Measurements from ENCODE around the gene ATRN.
A peak's percentile ranks its signal among the peaks of the same experiment; 100 is the strongest.
"Not testable (repeated sequence)": the region's sequence is repeated elsewhere in the genome, so short reads cannot be mapped to it uniquely, and the experiment has no call there.

The ATRN gene

DNA sequence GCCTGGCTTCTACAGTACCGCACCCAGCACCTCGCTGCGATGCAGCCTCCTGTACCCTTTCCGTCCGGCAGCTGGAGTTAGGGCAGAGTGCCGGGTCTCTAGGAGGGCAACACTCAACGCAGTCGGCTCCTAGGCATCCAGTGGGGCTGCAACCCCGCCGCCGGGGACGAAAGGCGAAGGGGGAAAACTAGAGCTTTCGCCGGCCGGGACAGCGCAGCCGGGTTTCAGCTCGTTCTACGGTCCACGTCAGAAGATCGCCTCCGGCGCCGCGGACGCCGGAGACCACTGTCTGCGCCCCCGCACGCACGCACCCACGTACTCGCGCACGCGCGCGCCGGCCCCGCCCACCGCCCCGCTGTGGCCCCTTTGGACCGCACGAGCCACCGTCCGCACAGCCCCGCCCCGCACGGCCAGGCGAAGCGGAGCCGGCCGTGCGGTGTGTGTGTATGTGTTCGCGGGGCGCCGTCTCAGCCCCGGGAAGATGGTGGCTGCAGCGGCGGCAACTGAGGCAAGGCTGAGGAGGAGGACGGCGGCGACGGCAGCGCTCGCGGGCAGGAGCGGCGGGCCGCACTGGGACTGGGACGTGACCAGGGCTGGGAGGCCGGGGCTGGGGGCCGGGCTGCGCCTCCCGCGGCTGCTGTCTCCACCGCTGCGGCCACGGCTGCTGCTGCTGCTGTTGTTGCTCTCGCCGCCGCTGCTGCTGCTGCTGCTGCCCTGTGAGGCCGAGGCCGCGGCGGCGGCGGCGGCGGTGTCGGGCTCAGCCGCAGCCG lies at the start of gene ATRN:
Gene ATRN, plus strand, starts transcription at position 392 of the 770 bp plus-strand sequence. Its CDS starts 90 bp downstream, at position 482.
- peak; percentile 91 for DNase-seq

DNA sequence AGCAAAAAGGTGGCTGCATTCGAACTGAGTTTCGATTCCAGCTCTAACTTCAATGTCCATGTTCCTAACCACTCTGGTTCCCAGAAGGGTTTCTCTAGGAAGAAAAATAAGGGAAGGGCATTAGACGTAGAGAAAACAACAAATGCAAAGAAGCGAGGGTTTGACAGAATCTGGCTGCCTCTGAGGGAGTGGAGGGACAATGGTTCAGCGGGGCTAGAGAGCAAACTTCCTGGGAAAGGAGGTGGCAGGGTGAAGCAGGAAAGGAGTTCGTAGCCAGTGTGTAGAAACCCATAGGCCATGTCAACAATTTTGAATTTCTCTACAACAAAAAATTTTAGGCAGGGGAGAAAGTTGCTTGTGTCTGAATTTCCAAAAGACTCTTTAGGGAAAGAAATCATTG lies 48.8 kb upstream of the ATRN start:
- no peak for DNase-seq

- DNase-seq = no peak
Measured at GRCh38 chr20:3423126-3423525, 47.7 kb upstream of the ATRN start.

- not testable (repeated sequence) for DNase-seq
Measured at GRCh38 chr20:3426766-3427165, 44.1 kb upstream of the ATRN start.

DNA sequence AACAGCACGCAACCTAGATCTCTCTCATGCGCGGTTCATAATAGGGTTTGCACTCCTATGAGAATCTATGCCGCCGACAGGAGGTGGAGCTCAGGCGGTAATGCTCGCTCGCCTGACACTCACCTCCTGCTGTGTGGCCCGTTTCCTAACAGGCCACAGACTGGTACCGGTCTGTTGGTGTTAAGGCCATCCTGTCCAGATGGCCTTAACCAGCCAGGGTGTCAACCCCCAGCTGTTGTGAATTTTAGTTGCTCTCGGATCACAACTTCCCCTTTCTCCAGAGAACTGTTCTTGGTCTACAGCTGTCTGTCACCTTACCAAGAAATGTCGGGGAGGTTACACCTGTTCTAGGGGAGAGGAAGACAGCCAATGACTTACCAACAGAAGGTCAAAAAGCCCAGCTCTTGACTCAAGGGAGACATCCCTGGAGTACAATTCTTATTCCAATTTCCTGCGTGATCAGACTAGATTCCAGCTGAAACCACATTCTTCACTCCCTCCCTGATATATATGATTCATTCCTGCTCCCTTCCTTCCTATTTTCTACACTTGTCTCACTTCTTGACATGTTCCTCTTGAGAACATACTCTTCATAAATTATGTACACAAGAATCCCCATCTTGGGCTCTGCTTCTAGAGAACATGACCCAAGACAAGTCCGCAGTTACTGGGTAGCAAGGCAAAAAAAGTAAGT lies 40.3 kb upstream of the ATRN start:
- peak; percentile 66 for DNase-seq

DNA sequence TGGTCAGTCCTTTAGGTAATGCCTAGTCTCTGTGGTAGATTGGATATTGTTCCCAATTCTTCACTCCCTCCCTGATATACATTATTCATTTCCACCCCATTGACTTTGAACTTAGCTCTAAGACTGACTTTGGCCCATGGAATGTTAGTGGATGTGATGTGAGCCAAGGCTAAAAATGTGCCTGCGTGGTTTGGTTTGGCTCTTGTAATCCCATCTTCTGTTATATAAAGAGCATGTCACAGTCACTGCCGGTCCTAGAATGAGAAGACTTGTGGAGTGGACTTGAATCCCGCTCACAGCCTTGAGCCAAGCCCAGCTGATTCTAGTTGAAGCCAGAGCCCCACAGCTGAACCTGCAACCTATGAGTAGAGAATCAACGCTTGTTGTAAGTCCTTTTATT lies 39.7 kb upstream of the ATRN start:
- no peak for DNase-seq

DNA sequence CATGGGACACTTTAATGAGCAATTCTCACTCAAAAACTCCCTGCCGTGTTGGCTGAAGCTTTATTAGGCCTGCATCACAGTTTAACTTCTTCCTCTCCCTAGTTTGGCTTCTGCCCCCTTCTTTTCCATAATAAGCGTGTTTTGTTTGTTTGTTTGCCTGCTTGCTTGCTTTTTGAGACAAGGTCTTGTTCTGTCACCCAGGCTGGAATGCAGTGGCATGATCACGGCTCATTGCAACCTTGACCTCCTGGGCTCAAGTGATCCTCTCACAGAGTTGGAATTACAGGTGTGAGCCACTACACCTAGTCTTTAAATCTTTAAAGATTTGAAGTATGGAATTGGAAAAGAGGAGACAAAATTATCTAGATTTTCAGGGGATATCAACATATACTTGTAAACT lies 38.0 kb upstream of the ATRN start:
- DNase-seq = no peak

GRCh38 chr20:3433744-3434143 lies 37.1 kb upstream of the ATRN start:
- DNase-seq = peak; percentile 3

- DNase-seq = peak; percentile 88
Measured at GRCh38 chr20:3434232-3434631, 36.6 kb upstream of the ATRN start.

- DNase-seq = no peak
Measured at GRCh38 chr20:3436864-3437574, 33.8 kb upstream of the ATRN start.

- DNase-seq = no peak
Measured at GRCh38 chr20:3446779-3447178, 24.0 kb upstream of the ATRN start.

- no peak for DNase-seq
Measured at GRCh38 chr20:3447321-3447720, 23.5 kb upstream of the ATRN start.

DNA sequence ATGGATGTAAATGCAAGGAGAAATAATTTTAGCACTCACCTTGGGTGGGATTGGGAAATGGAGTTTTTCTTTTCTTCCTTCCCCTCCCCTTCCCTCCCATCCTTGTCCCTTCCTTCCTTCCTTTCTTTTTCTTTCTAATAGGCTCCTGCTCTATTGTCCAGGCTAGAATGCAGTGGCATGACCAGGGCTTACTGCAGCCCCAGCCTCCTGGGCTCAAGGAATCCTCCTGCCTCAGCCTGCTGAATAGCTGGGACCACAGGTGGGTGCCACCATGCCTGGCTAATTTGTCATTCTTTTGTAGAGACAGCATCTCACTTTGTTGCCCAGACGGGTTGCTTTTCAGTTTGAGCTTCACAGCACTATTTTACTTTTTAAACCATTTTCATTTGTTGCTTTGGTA lies 21.5 kb upstream of the ATRN start:
- DNase-seq = no peak

- DNase-seq = no peak
Measured at GRCh38 chr20:3452136-3452535, 18.7 kb upstream of the ATRN start.

DNA sequence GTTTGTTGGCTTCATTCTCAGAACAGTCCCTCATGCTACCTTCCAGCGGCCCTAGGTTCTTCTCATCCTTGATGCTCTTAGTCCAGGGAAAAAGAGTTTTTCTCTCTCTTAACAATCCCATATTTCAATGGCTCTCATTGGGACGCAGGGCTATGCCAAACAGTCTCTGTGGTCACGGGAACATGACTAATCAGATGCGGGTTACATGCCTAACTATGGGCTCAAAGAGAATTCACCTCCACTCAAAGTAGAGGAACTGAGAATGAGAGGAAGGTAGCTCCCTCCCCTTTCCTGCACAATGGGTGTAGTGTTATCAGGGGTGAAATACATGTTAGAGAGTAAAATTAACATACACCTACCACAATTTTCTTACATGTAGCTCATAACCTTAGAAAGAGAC lies 18.1 kb upstream of the ATRN start:
- DNase-seq = no peak

GRCh38 chr20:3454831-3455230 lies 16.0 kb upstream of the ATRN start:
- no peak for DNase-seq

DNA sequence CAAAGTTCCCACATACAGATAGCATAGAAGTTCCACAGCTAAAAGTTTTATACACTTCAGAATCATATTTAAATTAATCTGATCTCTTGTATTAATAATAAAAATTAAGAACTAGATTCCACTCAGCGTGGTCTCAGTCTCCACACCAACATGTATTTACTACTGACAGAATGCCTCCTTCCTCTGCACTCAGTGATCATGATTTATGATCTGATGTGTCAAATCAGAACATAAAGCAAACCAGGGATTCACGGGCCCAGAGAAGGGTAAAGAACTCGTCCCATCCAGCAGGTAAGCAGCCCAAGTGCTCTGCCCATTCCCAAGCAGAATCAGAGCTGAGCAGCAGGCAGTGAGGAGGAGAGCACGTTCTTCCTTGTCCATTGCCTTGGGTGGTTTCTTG lies 14.2 kb upstream of the ATRN start:
- no peak for DNase-seq

- DNase-seq = no peak
Measured at GRCh38 chr20:3459881-3460307, 10.9 kb upstream of the ATRN start.

DNA sequence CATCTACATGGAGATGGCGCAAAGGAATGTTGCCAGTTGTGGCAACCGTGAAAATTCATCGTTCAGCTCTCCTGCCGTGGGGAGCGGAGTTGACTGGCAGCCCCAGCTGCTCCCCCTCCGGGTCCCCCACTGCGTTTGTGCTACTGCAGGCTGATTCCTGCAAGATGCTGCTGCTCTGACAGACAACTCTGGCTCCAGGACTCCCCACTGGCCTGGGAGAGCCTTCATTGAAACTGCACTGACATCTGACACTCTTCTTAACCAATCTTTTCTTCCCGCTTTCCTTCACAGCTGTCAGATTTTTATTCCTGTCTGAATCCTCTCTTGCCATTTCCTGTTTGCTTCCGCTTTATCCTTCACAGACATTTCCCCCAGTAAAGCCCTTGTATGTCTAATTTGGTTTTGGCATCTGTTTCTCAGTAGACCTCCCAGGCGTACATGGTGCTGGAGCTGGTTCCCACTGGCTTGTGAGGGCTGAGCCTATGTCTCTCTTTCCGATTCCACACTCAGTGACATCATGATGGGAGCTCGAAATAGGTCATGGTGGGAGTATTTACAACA lies 9.5 kb upstream of the ATRN start:
- no peak for DNase-seq

GRCh38 chr20:3461911-3462677 lies 8.7 kb upstream of the ATRN start:
- DNase-seq = no peak

GRCh38 chr20:3464166-3464565 lies 6.7 kb upstream of the ATRN start:
- DNase-seq = no peak

- no peak for DNase-seq
Measured at GRCh38 chr20:3465301-3465700, 5.5 kb upstream of the ATRN start.

- no peak for DNase-seq
Measured at GRCh38 chr20:3470208-3470626, 601 bp upstream of the ATRN start.
